Smooth muscle cell (in vitro differentiated cells): Measurements from ENCODE around the gene METTL27. TPM values are rescaled to one million over a fixed set of nuclear protein-coding genes. Genes with fewer than 3 reads are reported as not detected.

Source experiments
- DNase-seq: peaks from one replicate; lab custom pipeline; 2025; ENCODE audit not compliant: unreplicated experiment; lab: John Stamatoyannopoulos, UW
- H2AFZ ChIP-seq: fragments of 200-600 bp; sonication (generic); 2 replicates; pipeline ENCODE4 v1.6.0; 2016; ENCODE audit warnings: antibody characterized with exemption, low read depth, mild to moderate bottlenecking
- H3F3A ChIP-seq: fragments of 200-600 bp; sonication (generic); 2 replicates; pipeline ENCODE4 v1.6.0; 2017; ENCODE audit warnings: antibody characterized with exemption, low read depth
- H3K27ac ChIP-seq: fragments of 200-600 bp; sonication (generic); 2 replicates; pipeline ENCODE4 v1.5.1; 2016; ENCODE audit warnings: low read depth, mild to moderate bottlenecking
- H3K27me3 ChIP-seq: fragments of 200-600 bp; sonication (generic); 2 replicates; pipeline ENCODE4 v1.6.1; 2016; ENCODE audit warnings: low read depth, mild to moderate bottlenecking
- H3K36me3 ChIP-seq: fragments of 200-600 bp; sonication (generic); 2 replicates; pipeline ENCODE4 v1.5.1; 2016; ENCODE audit warnings: low read depth
- H3K4me1 ChIP-seq: fragments of 200-600 bp; sonication (generic); 2 replicates; pipeline ENCODE4 v1.5.1; 2016; ENCODE audit warnings: low read depth
- H3K4me2 ChIP-seq: fragments of 200-600 bp; sonication (generic); 2 replicates; pipeline ENCODE4 v1.6.0; 2016; ENCODE audit warnings: mild to moderate bottlenecking
- H3K4me3 ChIP-seq: fragments of 200-600 bp; sonication (generic); 2 replicates; pipeline ENCODE4 v1.5.1; 2016; ENCODE audit warnings: mild to moderate bottlenecking
- H3K79me2 ChIP-seq: fragments of 200-600 bp; sonication (generic); 2 replicates; pipeline ENCODE4 v1.6.0; 2016; ENCODE audit warnings: low read depth, mild to moderate bottlenecking
- H3K9ac ChIP-seq: fragments of 200-600 bp; sonication (generic); 2 replicates; pipeline ENCODE4 v1.6.0; 2016; ENCODE audit warnings: low read depth
- H3K9me3 ChIP-seq: fragments of 200-600 bp; sonication (generic); replicated peaks from 2 replicates; pipeline ENCODE4 v1.5.1; 2016; ENCODE audit warnings: low read depth
- H4K20me1 ChIP-seq: fragments of 200-600 bp; sonication (generic); 2 replicates; pipeline ENCODE4 v1.6.0; 2016; ENCODE audit warnings: low read depth
- WGBS: methylation state at CpG from one replicate; pipeline ENCODE4 v1.1.7; 2016; ENCODE audit warnings: low lambda C conversion rate; 5-methylcytosine and 5-hydroxymethylcytosine counted together
- polyA plus RNA-seq: library from polyadenylated mRNA; unstranded; fragments of >200 nt; fragmentation: Nextera tagmentation; extraction: Ambion mirVana; gene quantifications from 2 replicates; pipeline ENCODE4 v1.2.1, GENCODE V29; 2016
- total RNA-seq: library from RNA; depleted of rRNA; stranded (reverse); fragments of >200 nt; gene quantifications from 2 replicates; pipeline ENCODE4 v1.2.3, GENCODE V29; 2014
- TF ChIP-seq, protein P1 (sequence below): fragments of 200-600 bp; sonication (generic); IDR thresholded peaks from 2 replicates; pipeline ENCODE4 v1.5.1; 2017; ENCODE audit warnings: borderline replicate concordance, mild to moderate bottlenecking, antibody characterized with exemption; ENCODE audit not compliant: insufficient read depth, poor library complexity, severe bottlenecking

METTL27 gene
- total and polyA plus RNA-seq, 2 experiments from 2014 or later, result 0.54 to 4.1 TPM

DNA sequence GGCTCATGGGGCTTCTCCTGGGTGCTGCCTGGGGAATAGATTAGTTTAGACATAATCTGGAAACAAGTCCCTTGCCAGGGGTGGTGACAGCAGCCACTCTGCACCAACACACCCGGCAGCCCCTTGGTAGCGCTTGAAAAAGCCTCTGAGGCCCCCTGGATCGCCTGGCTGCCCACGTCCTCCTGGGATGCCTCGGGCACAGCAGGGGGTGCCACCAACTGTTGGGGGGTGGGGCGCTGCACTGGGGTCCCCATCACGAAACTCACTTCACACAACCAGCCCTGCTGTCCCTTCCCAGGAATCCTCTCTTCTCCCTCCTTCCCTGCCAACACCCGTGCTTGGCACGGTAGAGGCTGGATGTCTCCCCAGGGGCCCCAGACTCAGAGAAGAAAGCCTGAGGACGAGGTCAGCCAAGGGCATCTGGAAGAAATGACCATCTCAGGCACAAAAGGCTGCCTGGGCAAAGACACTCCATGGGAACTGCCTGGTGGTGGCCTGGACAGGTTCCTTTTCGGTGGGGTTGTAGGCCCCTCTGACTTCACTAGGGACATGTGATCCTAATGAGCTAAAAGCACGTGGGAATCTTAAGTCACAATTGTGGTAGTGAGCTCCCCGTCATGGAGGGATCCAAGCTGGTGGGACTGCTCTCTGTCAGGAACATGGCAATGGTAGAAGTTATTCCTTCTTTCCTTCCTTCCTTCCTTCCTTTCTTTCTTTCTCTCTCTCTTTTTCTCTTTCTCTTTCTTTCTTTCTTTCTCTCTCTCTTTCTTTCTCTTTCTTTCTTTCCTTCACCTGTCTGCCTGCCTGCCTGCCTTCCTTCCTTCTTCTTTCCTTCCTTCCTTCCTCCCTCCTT lies 30.0 kb upstream of the METTL27 start:
- no peaks in the 10 kb centered on the region for H3K36me3 ChIP-seq
- H4K20me1 ChIP-seq, result no peaks in the 10 kb centered on the region
- no peak overlapping the region for H3K4me2 ChIP-seq
- 79% methylated on average over 11 of the region's 13 CpGs for WGBS
- H3K4me3 ChIP-seq, result no peak overlapping the region
- no peaks in the 10 kb centered on the region for H3K4me1 ChIP-seq
- TF ChIP-seq, protein P1, sequence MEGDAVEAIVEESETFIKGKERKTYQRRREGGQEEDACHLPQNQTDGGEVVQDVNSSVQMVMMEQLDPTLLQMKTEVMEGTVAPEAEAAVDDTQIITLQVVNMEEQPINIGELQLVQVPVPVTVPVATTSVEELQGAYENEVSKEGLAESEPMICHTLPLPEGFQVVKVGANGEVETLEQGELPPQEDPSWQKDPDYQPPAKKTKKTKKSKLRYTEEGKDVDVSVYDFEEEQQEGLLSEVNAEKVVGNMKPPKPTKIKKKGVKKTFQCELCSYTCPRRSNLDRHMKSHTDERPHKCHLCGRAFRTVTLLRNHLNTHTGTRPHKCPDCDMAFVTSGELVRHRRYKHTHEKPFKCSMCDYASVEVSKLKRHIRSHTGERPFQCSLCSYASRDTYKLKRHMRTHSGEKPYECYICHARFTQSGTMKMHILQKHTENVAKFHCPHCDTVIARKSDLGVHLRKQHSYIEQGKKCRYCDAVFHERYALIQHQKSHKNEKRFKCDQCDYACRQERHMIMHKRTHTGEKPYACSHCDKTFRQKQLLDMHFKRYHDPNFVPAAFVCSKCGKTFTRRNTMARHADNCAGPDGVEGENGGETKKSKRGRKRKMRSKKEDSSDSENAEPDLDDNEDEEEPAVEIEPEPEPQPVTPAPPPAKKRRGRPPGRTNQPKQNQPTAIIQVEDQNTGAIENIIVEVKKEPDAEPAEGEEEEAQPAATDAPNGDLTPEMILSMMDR, result no peak
- no peak for DNase-seq
- H3F3A ChIP-seq, result no peaks in the 10 kb centered on the region
- H2AFZ ChIP-seq, result no peak overlapping the region
- H3K79me2 ChIP-seq, result no peaks in the 10 kb centered on the region
- peaks cover 15% of the 10 kb centered on the region for H3K27me3 ChIP-seq
- H3K9ac ChIP-seq, result no peak overlapping the region
- H3K27ac ChIP-seq, result no peak overlapping the region
- no peaks in the 10 kb centered on the region for H3K9me3 ChIP-seq

DNA sequence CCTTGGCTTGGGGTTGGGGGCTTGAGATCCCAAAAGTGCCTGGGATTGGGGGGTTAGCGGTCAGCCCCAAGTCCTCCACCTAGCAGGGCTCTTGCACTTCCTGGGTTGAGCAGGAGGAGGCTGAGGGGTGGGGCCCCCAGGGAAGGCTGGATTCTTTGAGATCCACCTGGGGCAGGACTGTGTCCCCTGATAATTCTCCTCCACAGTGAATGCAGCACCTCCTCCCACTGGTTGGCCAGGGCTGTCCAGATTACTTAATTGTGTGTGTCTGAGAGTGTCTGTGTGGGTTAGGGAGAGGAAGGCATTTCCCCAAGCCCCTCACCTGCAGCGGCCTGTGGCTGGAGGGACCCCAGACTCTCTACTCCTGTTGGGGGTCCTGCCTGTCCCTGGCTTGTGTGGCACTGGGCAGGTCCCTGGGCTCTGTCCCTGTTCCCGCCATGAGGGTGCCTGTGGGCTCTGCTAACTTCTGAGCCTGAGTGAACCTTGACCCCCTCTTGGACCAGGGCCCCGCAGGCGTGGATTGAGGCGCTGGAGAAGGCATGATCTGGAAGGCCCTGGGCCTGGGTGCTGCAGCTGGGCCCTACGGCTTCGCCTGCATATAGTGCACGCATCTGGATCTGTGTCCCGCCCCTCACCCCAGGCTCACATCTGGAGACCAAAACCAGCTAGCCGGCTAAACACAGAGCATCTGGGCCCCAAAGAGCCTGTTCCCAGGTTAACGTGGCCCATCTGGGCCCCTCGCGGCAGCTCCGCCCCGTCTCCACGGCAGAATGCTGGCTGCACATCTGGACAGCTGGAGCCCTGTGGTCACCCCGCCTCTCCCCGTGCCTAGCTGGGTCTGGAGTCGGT lies 29.1 kb upstream of the METTL27 start:
- WGBS, result 87% methylated on average over 20 of the region's 20 CpGs
- H3K79me2 ChIP-seq, result no peaks in the 10 kb centered on the region
- H3K4me2 ChIP-seq, result no peak overlapping the region
- H3F3A ChIP-seq, result no peaks in the 10 kb centered on the region
- no peak overlapping the region for H3K9ac ChIP-seq
- peaks cover 7% of the 10 kb centered on the region for H3K27me3 ChIP-seq
- TF ChIP-seq, protein P1, result no peak
- H3K27ac ChIP-seq, result no peak overlapping the region
- no peak for DNase-seq
- H3K4me1 ChIP-seq, result no peaks in the 10 kb centered on the region
- no peak overlapping the region for H2AFZ ChIP-seq
- H4K20me1 ChIP-seq, result no peaks in the 10 kb centered on the region
- H3K36me3 ChIP-seq, result no peaks in the 10 kb centered on the region
- H3K9me3 ChIP-seq, result no peaks in the 10 kb centered on the region
- no peak overlapping the region for H3K4me3 ChIP-seq

DNA sequence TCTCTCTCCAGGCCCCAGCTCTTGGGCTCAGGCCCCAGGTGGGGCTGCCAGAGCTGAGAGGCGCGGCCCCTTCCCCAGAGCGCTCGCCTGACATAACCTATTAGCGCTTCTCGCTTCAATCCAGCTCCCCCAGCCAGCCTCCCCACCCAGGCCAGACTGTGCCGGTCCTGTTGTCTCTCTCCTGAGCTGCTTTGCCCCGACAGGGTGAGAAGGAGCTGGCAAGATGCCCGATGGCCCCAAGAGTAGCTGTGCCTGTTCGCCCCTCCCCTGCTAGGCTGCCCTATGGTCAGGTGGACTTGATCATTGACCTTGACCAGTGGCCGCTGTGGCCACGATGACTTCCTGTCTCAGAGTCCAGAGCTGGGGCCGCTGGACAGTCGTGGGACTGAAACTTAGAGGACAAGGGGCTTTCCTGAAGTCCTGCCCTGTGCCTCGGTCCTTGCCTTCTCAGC lies 27.8 kb upstream of the METTL27 start:
- no peaks in the 10 kb centered on the region for H3K9me3 ChIP-seq
- TF ChIP-seq, protein P1, result no peak

More for the DNA sequence above, 27.8 kb upstream of the METTL27 start:
- no peak overlapping the region for H3K9ac ChIP-seq
- H3K4me2 ChIP-seq, result no peak overlapping the region
- H3K4me1 ChIP-seq, result no peaks in the 10 kb centered on the region
- no peak overlapping the region for H3K27ac ChIP-seq
- WGBS, result 81% methylated on average over 15 of the region's 15 CpGs
- H4K20me1 ChIP-seq, result no peaks in the 10 kb centered on the region
- H3K4me3 ChIP-seq, result no peak overlapping the region
- no peaks in the 10 kb centered on the region for H3F3A ChIP-seq
- no peak overlapping the region for H2AFZ ChIP-seq
- no peak for DNase-seq
- no peaks in the 10 kb centered on the region for H3K27me3 ChIP-seq
- no peaks in the 10 kb centered on the region for H3K79me2 ChIP-seq
- no peaks in the 10 kb centered on the region for H3K36me3 ChIP-seq
